H1 (cell line): ENCODE measurements around the gene WDR1. TPM values are rescaled to one million over a fixed set of nuclear protein-coding genes. Genes with fewer than 3 reads are reported as not detected.

Experiments used
- CHD2 ChIP-seq: IDR thresholded peaks from 2 replicates; pipeline ENCODE4 v1.6.1; 2012; ENCODE audit warnings: low read length, improper control_type of control experiment
- SIN3A ChIP-seq, 2 experiments: IDR thresholded peaks in 1 of 2; conservative IDR thresholded peaks in 1 of 2; 2 replicates each; pipeline ENCODE4 v1.6.1; 2011 to 2012; ENCODE audit warnings: low read length in 2 of 2, improper control_type of control experiment in 1 of 2, low read depth in 1 of 2, mild to moderate bottlenecking in 1 of 2
- TAF7 ChIP-seq: optimal IDR thresholded peaks from 2 replicates; pipeline ENCODE3; 2011; ENCODE audit warnings: low read depth, mild to moderate bottlenecking, inconsistent platforms, low read length, moderate library complexity, borderline replicate concordance
- polyA plus RNA-seq, 7 experiments: library from polyadenylated mRNA; depleted of rRNA in 3 of 7; stranded (reverse) in 5 of 7; unstranded in 2 of 7; fragments of >200 nt in 5 of 7; fragments of 200-250 nt in 2 of 7; gene quantifications; 1 replicate in 5 of 7; 2 replicates in 1 of 7; 4 replicates in 1 of 7; pipeline versions ENCODE4 v1.2.1 to v1.2.3, GENCODE V29; 2011 to 2013; ENCODE audit warnings: missing spikeins in 2 of 7, mixed read lengths in 2 of 7
- total RNA-seq: library from RNA; stranded (reverse); fragmentation: NEBNext Ultra II Directional; extraction: Animal tissue kit (Norgen Biotek cat#: 25700); gene quantifications from 2 replicates; pipeline ENCODE4 v1.2.1, GENCODE V29; 2021

Gene WDR1
- total and polyA plus RNA-seq, 2 of the 8 experiments (the other 6 are each of a cell fraction or from before 2014, with no cell fraction given): 315 to 377 TPM

DNA sequence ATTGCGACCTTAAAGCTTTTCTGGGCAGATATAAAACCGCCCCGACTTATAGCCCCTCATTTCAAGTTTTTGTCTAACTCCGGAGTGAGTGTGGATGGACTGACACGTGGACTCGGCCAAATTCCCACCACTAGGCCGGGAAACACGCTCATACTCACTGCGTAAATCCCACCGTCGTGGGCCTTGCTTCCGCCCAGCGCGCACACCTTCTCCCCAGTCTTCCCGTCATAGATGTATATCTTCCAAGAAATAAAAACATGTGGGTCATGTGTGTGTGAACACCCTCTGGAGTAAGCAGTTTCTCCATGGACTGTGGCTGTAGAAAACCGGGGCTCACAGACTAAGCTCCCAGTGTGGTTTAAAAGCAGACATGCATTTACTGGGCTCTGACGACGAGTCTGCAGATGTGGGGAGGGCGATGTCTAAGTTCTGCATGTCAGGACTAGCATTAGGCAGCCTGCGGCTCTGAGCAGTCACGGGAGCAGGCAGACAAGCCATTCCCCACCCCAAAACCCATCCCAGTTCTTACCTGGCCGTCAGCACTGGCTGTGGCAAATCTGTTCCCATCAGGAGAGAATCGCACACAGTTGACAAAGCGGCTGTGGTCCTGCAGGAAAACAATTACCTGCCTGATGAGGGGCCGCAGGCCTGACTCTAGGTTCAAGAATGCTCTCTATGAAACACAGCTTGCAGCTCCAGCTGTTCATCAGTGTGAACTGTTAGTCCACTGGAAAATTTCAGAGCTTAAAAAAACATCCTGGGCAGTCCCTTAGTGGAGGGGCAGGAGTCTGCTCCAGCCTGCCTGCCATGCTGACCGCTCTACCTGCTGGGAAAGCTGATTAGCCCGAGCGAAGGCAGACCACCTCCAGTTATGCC lies 28.2 kb downstream of the WDR1 start (continued):
- TF ChIP-seq TAF7 (no peak), SIN3A (conservative IDR thresholded peaks at IDR 0.05 in 1 of 2, IDR thresholded peaks at IDR 0.05 in 1 of 2; ENCODE audit: low read depth in 1 of 2, low read length in 2 of 2) (no peak), CHD2 (no peak)
